ENCODE results near the gene EFCC1.

EFCC1 gene

GRCh38 chr3:129035360-129036221 is 34.5 kb downstream of the EFCC1 start:
- DNase-seq = no peak

- DNase-seq = no peak
Measured at GRCh38 chr3:129036222-129037092, 35.4 kb downstream of the EFCC1 start.

GRCh38 chr3:129037093-129037419 is 36.0 kb downstream of the EFCC1 start:
- DNase-seq = no peak

- no peak for DNase-seq
Measured at GRCh38 chr3:129038121-129038855, 37.2 kb downstream of the EFCC1 start.

GRCh38 chr3:129039271-129040038 is 38.4 kb downstream of the EFCC1 start:
- DNase-seq = no peak

- DNase-seq = no peak
Measured at GRCh38 chr3:129040039-129040336, 38.9 kb downstream of the EFCC1 start.

- no peak for DNase-seq
Measured at GRCh38 chr3:129040579-129041300, 39.6 kb downstream of the EFCC1 start.

GRCh38 chr3:129045675-129046036 is 44.6 kb downstream of the EFCC1 start:
- peak; percentile 33 for DNase-seq

GRCh38 chr3:129046037-129046731 is 45.1 kb downstream of the EFCC1 start:
- DNase-seq = no peak

GRCh38 chr3:129046732-129047552 is 45.8 kb downstream of the EFCC1 start:
- no peak for DNase-seq

GRCh38 chr3:129047553-129047839 is 46.4 kb downstream of the EFCC1 start:
- DNase-seq = no peak

- no peak for DNase-seq
Measured at GRCh38 chr3:129050556-129051295, 49.6 kb downstream of the EFCC1 start.

- DNase-seq = no peak
Measured at GRCh38 chr3:129051871-129052340, 50.8 kb downstream of the EFCC1 start.

GRCh38 chr3:129052675-129053074 is 51.6 kb downstream of the EFCC1 start:
- DNase-seq = no peak

- no peak for DNase-seq
Measured at GRCh38 chr3:129054605-129055104, 53.6 kb downstream of the EFCC1 start.

- no peak for DNase-seq
Measured at GRCh38 chr3:129056451-129057173, 55.5 kb downstream of the EFCC1 start.

- DNase-seq = no peak
Measured at GRCh38 chr3:129057249-129057648, 56.1 kb downstream of the EFCC1 start.

GRCh38 chr3:129058441-129059200 is 57.5 kb downstream of the EFCC1 start:
- no peak for DNase-seq

Measured in effector CD8-positive, alpha-beta T cell (primary cell).